OCI-LY3 (cell line): ENCODE data around the gene PLCB1.

Experiments
- EZH2phosphoT487 ChIP-seq: fragments of 200-600 bp; shearing (Covaris generic); IDR thresholded peaks from 2 replicates; pipeline ENCODE4 v1.6.1; 2018; ENCODE audit warnings: antibody characterized with exemption, mixed run types, low read depth
- TF ChIP-seq, protein P1 (sequence below): fragments of 200-600, 300-600 bp; sonication (generic); IDR thresholded peaks from 2 replicates; pipeline ENCODE4 v1.5.1; 2014; ENCODE audit warnings: antibody characterized with exemption, low read length, low read depth

DNA sequence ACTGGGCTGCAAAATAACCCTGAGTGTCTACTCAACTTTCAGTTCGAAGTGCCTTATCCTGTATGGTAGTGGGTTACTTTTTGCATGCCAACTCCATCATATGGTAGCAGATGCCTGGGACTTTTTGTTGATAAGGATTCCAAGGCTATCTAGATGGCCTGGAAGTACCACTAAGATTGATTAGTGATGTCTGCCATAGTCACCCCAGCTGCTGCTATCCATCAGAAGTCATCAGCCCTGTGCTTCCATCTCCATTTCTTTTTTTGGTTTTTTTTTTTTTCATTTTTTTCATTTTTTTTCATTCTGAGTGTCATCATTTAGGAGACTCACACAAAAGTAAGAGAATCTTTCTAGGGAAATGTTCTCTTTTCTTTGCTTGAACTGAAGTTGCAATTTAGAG is 719.4 kb downstream of the PLCB1 start:
- TF ChIP-seq, protein P1, sequence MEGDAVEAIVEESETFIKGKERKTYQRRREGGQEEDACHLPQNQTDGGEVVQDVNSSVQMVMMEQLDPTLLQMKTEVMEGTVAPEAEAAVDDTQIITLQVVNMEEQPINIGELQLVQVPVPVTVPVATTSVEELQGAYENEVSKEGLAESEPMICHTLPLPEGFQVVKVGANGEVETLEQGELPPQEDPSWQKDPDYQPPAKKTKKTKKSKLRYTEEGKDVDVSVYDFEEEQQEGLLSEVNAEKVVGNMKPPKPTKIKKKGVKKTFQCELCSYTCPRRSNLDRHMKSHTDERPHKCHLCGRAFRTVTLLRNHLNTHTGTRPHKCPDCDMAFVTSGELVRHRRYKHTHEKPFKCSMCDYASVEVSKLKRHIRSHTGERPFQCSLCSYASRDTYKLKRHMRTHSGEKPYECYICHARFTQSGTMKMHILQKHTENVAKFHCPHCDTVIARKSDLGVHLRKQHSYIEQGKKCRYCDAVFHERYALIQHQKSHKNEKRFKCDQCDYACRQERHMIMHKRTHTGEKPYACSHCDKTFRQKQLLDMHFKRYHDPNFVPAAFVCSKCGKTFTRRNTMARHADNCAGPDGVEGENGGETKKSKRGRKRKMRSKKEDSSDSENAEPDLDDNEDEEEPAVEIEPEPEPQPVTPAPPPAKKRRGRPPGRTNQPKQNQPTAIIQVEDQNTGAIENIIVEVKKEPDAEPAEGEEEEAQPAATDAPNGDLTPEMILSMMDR = no peak
- TF ChIP-seq EZH2phosphoT487 = no peak
